ENCODE measurements around the gene PIGN.

Gene PIGN, protein sequence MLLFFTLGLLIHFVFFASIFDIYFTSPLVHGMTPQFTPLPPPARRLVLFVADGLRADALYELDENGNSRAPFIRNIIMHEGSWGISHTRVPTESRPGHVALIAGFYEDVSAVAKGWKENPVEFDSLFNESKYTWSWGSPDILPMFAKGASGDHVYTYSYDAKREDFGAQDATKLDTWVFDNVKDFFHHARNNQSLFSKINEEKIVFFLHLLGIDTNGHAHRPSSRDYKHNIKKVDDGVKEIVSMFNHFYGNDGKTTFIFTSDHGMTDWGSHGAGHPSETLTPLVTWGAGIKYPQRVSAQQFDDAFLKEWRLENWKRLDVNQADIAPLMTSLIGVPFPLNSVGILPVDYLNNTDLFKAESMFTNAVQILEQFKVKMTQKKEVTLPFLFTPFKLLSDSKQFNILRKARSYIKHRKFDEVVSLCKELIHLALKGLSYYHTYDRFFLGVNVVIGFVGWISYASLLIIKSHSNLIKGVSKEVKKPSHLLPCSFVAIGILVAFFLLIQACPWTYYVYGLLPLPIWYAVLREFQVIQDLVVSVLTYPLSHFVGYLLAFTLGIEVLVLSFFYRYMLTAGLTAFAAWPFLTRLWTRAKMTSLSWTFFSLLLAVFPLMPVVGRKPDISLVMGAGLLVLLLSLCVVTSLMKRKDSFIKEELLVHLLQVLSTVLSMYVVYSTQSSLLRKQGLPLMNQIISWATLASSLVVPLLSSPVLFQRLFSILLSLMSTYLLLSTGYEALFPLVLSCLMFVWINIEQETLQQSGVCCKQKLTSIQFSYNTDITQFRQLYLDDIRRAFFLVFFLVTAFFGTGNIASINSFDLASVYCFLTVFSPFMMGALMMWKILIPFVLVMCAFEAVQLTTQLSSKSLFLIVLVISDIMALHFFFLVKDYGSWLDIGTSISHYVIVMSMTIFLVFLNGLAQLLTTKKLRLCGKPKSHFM

DNA sequence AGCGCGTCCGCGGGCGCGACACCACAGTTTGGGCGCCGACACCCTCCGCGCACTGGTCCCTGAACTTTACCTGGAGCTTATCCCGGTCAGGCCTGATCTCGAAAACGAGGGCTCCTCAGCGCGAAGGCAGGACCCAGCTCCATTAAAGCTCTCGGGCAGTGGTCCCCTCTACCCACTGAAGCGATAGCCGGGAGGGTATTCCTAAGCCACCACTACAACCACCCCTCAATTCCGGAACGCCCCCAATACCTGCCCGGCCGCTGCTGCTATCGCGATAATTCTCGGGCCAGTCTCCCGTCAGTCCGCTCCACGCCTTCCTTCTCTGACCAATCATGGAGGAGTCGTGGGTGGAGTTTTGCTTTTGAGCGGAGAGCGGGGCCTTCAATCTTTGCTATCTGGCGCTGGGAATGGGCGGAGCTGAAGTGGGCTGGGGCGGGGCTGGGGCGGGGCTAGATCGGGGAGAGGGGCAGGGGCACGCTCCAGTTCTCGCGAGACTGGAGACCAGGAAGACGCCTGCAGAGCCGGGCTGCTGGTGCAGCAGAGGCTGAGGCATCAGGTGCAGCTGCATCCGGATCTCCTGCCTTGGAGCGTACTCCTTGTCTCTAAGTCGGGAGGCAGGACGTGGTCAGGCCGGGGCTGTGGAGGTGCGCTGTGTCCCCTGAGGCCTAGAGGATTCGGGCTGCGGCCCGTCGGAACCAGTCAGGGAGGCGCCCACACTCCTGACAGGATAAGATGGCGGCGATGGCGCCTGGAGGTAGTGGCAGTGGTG, at the start of gene PIGN, which contains the start of gene RELCH:
Gene PIGN, minus strand, starts transcription at position 283 of the 769 bp plus-strand sequence. CDS start 25,703 bp downstream, outside the sequence.
Gene RELCH, plus strand, starts transcription at position 482 of the 769 bp plus-strand sequence. Its CDS starts 251 bp downstream, at position 733.
- TF ChIP-seq, protein P1, sequence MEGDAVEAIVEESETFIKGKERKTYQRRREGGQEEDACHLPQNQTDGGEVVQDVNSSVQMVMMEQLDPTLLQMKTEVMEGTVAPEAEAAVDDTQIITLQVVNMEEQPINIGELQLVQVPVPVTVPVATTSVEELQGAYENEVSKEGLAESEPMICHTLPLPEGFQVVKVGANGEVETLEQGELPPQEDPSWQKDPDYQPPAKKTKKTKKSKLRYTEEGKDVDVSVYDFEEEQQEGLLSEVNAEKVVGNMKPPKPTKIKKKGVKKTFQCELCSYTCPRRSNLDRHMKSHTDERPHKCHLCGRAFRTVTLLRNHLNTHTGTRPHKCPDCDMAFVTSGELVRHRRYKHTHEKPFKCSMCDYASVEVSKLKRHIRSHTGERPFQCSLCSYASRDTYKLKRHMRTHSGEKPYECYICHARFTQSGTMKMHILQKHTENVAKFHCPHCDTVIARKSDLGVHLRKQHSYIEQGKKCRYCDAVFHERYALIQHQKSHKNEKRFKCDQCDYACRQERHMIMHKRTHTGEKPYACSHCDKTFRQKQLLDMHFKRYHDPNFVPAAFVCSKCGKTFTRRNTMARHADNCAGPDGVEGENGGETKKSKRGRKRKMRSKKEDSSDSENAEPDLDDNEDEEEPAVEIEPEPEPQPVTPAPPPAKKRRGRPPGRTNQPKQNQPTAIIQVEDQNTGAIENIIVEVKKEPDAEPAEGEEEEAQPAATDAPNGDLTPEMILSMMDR (IDR thresholded peaks at IDR 0.05; ENCODE audit: low read depth, low read length), result no peak

DNA sequence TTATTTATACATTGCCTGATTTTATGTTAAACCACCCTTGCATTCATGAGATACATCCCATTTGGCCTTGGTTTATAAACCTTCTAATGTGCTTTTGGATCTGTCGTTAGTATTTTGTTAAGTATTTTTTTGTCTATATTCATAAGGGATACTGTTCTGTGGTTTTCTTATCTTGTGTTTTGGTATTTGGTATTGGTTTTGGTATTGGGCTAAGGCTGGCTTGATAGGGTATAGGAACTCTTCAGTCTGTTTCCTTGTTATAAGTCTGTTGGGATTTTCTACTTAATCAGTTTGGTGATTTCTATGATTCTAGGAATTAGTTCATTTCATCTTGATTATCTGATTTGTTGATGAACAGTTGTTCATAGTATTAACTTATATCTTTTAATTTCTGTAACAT, 49.4 kb upstream of the PIGN start:
- H3K4me3 ChIP-seq (ENCODE audit: low read depth, low read length), result no peak overlapping the region
- TF ChIP-seq, protein P1 (IDR thresholded peaks at IDR 0.05; ENCODE audit: low read depth, low read length), result no peak

More for the DNA sequence above, at the start of gene PIGN, which contains the start of gene RELCH:
- peak within 1 kb of the TSS; percentile 83 for H3K4me3 ChIP-seq (ENCODE audit: low read depth, low read length)

DNA sequence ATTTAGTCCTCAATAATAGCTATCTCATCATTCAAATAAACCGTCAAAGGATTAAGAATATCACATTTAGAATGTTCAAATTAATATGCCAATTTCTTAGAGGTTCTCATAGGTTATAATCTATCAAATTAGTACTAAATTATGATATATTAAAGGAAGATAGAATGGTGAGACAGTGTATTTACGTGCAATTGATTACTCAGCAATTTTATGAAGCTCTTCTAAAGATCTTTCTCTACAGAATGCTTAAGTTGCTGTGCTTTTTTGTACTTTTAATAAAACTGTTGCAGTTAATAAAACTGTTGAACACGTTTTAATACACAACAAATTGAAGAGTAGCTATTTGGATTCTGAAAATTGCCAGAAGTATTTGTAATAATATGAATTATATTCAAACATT, 39.2 kb upstream of the PIGN start:
- H3K4me3 ChIP-seq (ENCODE audit: low read depth, low read length), result no peak overlapping the region
- TF ChIP-seq, protein P1 (IDR thresholded peaks at IDR 0.05; ENCODE audit: low read depth, low read length), result no peak

DNA sequence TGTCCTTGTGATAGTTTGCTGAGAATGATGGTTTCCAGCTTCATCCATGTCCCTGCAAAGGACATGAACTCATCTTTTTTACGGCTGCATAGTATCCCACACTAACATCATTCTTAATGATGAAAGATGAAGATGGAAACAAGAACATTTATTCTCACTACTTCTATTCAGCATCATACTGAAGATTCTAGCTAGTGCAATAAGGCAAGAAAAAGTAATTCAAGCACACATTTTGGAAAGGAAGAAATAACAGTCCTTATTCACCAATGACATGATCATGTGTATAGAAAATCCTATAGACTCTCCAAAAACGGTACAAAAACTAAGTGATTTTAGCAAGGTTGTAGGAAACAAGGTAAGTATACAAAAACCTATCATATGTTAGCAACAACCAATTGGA, 37.4 kb upstream of the PIGN start:
- H3K4me3 ChIP-seq (ENCODE audit: low read depth, low read length), result no peak overlapping the region
- TF ChIP-seq, protein P1 (IDR thresholded peaks at IDR 0.05; ENCODE audit: low read depth, low read length), result no peak

DNA sequence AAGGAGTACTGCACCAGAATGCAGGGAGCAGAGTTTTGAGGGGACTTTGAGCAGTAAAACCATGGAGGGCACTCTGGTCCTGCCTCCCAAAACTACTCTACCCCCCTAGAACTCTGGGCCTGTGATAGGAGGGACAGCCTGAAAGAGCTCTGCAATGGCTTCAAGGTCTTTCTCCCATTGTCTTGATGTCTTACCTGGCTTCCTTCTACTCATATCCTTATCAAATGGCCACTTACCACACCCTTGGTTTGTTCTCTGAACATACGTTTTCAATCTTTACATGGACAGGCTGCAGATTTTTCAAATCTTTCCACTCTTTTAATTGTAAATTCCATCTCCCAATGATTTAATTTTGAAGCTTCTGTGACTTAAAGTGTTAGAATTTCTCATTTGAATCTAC, 27.9 kb upstream of the PIGN start:
- no peak overlapping the region for H3K4me3 ChIP-seq (ENCODE audit: low read depth, low read length)
- TF ChIP-seq, protein P1 (IDR thresholded peaks at IDR 0.05; ENCODE audit: low read depth, low read length), result no peak

DNA sequence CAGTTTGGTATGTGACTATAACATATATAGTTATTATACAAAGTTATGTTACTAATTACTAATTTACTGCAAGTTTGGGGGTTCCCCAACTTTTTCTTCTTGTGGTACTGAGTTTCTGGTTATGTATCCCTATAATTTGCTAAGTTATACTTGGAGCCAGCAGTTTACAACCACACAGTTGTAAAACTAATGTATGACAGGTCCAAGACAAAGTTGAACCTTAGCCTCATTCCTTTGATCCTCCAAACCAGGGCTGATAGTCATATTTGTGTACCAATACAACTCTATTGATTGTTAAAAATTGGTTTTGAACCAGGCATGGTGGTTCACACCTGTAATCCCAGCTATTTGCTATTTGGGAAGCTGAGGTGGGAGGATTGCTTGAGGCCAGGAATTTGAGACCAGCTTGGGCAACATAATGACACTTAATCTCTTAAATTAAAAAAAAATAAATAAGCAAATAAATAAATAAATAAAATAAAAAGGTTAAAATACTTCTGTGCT, 24.5 kb upstream of the PIGN start:
- TF ChIP-seq, protein P1 (IDR thresholded peaks at IDR 0.05; ENCODE audit: low read depth, low read length), result no peak
- no peak overlapping the region for H3K4me3 ChIP-seq (ENCODE audit: low read depth, low read length)
